ENCODE results near the gene RRP7A.
"Not testable (repeated sequence)": the region's sequence is repeated elsewhere in the genome, so short reads cannot be mapped to it uniquely, and the experiment has no call there.

Gene RRP7A

GRCh38 chr22:42536634-42537033 is 17.0 kb upstream of the RRP7A start:
- not testable (repeated sequence) for DNase-seq (ENCODE audit: low read depth in 2 of 3, low spot score in 2 of 3)

GRCh38 chr22:42536166-42536565 is 16.6 kb upstream of the RRP7A start:
- DNase-seq (ENCODE audit: low read depth in 2 of 3, low spot score in 2 of 3) = no peak

GRCh38 chr22:42535082-42535731 is 15.6 kb upstream of the RRP7A start:
- not testable (repeated sequence) for DNase-seq (ENCODE audit: low read depth in 2 of 3, low spot score in 2 of 3)

- no peak for DNase-seq (ENCODE audit: low read depth in 2 of 3, low spot score in 2 of 3)
Measured at GRCh38 chr22:42533638-42533977, 14.0 kb upstream of the RRP7A start.

GRCh38 chr22:42531401-42532084 is 11.9 kb upstream of the RRP7A start:
- DNase-seq (ENCODE audit: low read depth in 2 of 3, low spot score in 2 of 3) = not testable (repeated sequence)

- DNase-seq (ENCODE audit: low read depth in 2 of 3, low spot score in 2 of 3) = not testable (repeated sequence)
Measured at GRCh38 chr22:42529435-42529834, 9.8 kb upstream of the RRP7A start.

- no peak for DNase-seq (ENCODE audit: low read depth in 2 of 3, low spot score in 2 of 3)
Measured at GRCh38 chr22:42528591-42529307, 9.2 kb upstream of the RRP7A start.

- no peak for DNase-seq (ENCODE audit: low read depth in 2 of 3, low spot score in 2 of 3)
Measured at GRCh38 chr22:42522546-42522945, 3.0 kb upstream of the RRP7A start.

GRCh38 chr22:42521228-42521546 is 1.6 kb upstream of the RRP7A start:
- DNase-seq (ENCODE audit: low read depth in 2 of 3, low spot score in 2 of 3) = no peak

- not testable (repeated sequence) for DNase-seq (ENCODE audit: low read depth in 2 of 3, low spot score in 2 of 3)
Measured at GRCh38 chr22:42518638-42519524, 715 bp downstream of the RRP7A start.

- DNase-seq (ENCODE audit: low read depth in 2 of 3, low spot score in 2 of 3) = not testable (repeated sequence)
Measured at GRCh38 chr22:42517103-42517502, 2.5 kb downstream of the RRP7A start.

- no peak for DNase-seq (ENCODE audit: low read depth in 2 of 3, low spot score in 2 of 3)
Measured at GRCh38 chr22:42515896-42516295, 3.7 kb downstream of the RRP7A start.

GRCh38 chr22:42515304-42515703 is 4.3 kb downstream of the RRP7A start:
- DNase-seq (ENCODE audit: low read depth in 2 of 3, low spot score in 2 of 3) = not testable (repeated sequence)

GRCh38 chr22:42514331-42514730 is 5.3 kb downstream of the RRP7A start:
- not testable (repeated sequence) for DNase-seq (ENCODE audit: low read depth in 2 of 3, low spot score in 2 of 3)

- not testable (repeated sequence) for DNase-seq (ENCODE audit: low read depth in 2 of 3, low spot score in 2 of 3)
Measured at GRCh38 chr22:42512273-42512990, 7.2 kb downstream of the RRP7A start.

GRCh38 chr22:42511401-42511891 is 8.2 kb downstream of the RRP7A start:
- DNase-seq (ENCODE audit: low read depth in 2 of 3, low spot score in 2 of 3) = no peak

- no peak for DNase-seq (ENCODE audit: low read depth in 2 of 3, low spot score in 2 of 3)
Measured at GRCh38 chr22:42509548-42509947, 10.0 kb downstream of the RRP7A start.

- DNase-seq (ENCODE audit: low read depth in 2 of 3, low spot score in 2 of 3) = not testable (repeated sequence)
Measured at GRCh38 chr22:42508975-42509364, 10.6 kb downstream of the RRP7A start.

GRCh38 chr22:42508327-42508974 is 11.1 kb downstream of the RRP7A start:
- DNase-seq (ENCODE audit: low read depth in 2 of 3, low spot score in 2 of 3) = not testable (repeated sequence)

- no peak for DNase-seq (ENCODE audit: low read depth in 2 of 3, low spot score in 2 of 3)
Measured at GRCh38 chr22:42500836-42501179, 18.8 kb downstream of the RRP7A start.

Measured in activated CD8-positive, alpha-beta memory T cell treated with anti-CD3 and anti-CD28 coated beads for 48 hours (primary cell).